Measurements from ENCODE around the gene GAL3ST1.

- TF ChIP-seq, protein P1, sequence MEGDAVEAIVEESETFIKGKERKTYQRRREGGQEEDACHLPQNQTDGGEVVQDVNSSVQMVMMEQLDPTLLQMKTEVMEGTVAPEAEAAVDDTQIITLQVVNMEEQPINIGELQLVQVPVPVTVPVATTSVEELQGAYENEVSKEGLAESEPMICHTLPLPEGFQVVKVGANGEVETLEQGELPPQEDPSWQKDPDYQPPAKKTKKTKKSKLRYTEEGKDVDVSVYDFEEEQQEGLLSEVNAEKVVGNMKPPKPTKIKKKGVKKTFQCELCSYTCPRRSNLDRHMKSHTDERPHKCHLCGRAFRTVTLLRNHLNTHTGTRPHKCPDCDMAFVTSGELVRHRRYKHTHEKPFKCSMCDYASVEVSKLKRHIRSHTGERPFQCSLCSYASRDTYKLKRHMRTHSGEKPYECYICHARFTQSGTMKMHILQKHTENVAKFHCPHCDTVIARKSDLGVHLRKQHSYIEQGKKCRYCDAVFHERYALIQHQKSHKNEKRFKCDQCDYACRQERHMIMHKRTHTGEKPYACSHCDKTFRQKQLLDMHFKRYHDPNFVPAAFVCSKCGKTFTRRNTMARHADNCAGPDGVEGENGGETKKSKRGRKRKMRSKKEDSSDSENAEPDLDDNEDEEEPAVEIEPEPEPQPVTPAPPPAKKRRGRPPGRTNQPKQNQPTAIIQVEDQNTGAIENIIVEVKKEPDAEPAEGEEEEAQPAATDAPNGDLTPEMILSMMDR (conservative IDR thresholded peaks at IDR 0.05; ENCODE audit: low read length) = no peak
- TF ChIP-seq EZH2phosphoT487 (IDR thresholded peaks at IDR 0.05; ENCODE audit: borderline replicate concordance, low read depth, low read length) = no peak
Observed at GRCh38 chr22:30596199-30596598, 21.7 kb upstream of the GAL3ST1 start.
